Endometrium (tissue), 2 donors: ENCODE measurements around the gene PRRG4.
"Not testable (repeated sequence)": the region's sequence is repeated elsewhere in the genome, so short reads cannot be mapped to it uniquely, and the experiment has no call there.

Experiments
- FAIRE-seq: peaks from 2 replicates; lab custom pipeline; 2012; peaks lifted over from hg19 to GRCh38; lab: Jason Lieb, UNC
- donor health status: control.
- donor health status: control.

The PRRG4 gene

DNA sequence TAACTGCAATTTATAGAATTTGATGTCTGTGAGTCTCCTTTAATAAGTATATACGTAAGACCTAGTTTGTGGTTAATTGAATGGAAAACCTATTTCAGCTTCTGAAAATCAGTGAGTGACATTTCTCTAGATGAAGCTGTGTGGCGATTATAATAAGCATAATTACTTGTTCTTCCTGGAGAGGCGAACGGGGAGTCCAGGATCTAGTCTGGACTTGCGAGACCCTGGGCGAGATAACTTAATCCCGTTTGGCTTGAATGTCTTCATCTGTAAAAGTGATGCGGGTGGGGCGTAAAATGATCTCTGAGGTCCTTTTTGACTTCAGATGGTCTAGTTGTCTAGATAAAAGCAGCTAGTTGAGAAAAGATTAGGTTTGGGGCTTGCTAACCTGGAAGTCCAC lies 1.1 kb downstream of the PRRG4 start:
- FAIRE-seq = no peak

DNA sequence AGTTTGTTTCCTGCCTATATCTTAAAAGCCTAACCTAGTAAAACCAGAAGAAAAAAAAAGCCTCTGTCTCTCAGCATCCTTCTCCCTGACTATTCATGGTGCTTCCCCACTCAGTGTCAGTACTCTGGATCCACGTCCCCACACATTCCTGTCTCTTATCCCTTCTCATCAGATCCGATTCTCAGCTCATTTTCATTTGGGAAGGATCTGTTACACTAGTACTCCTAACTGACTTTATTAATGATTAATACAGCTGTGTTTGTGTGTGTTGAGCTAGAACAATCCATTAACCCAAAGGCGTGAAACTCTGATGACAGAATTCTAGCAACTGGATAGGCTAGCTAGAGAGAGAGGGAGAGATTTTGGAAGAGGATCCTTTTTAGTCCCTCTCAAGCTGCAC lies 1.5 kb downstream of the PRRG4 start:
- FAIRE-seq = no peak

DNA sequence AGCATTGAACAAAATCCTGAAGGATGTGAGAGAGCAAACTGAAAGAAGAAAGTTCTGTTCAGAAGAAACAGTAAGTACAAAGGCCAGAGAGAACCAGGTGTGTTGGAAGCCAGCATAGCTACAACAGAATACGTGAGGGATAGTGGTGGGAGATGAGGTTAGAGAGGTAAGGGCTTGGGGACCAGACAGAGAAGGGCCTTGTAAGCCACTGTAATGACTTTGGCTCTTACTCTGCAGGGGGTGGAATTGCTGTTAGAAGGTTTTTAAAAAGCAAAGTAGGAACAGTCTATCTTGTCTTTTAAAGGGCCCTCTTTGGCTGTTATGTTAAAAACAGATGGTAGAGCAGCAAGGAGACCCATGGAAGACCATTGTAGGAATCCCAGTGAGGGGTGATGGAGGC lies 4.2 kb downstream of the PRRG4 start:
- no peak for FAIRE-seq

DNA sequence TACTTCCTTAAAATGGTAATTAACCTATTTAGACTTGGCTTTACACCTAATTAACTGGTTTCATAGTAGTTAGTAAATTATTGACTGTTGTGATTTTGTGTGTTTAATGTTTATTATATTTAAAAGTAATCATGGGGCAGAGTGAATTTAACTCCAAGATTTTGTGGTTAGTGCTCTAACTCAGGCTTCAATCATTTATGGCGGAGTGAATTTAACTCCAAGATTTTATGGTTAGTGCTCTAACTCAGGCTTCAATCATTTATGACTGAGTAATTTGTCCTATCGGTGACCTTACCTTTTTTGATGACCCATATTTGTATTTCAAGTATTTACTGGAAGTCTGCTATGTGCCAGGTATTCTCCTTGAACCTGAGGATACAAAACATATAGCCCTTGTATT lies 7.2 kb downstream of the PRRG4 start:
- no peak for FAIRE-seq

DNA sequence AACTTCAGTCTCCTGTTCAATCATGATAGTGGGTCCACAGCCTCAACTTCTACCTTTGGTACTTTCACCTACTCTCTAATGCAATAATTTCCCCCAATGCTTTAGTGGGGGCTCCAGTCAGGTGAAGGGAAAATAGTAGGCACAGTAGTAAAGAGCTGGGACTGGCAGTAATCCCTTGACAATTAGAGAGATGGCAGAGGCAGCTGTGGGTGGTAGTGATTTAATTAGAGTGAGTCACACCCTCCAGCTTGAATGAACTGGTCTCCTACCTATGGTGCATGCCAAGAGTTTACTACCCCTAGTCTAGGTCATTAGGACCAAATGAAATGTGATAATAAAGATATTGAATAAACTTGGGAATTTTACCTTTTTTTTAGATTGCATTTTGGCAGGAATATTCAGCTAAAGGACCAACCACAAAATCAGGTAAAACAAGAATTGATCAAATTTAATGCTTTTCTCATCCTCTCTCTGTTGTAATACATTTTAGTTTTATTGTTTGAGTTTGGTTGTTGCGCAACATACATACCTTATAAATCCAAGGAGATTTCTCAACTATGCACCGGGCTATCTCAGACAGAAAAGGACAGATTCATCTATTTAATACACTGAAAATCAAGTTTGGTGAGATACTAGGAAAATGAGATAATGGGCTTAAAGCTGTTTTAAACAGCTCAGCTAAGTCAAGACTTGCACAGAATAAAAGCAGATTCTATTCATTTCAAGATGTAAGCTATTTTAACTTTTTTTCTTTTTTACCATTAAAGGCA lies 9.0 kb downstream of the PRRG4 start:
- no peak for FAIRE-seq

DNA sequence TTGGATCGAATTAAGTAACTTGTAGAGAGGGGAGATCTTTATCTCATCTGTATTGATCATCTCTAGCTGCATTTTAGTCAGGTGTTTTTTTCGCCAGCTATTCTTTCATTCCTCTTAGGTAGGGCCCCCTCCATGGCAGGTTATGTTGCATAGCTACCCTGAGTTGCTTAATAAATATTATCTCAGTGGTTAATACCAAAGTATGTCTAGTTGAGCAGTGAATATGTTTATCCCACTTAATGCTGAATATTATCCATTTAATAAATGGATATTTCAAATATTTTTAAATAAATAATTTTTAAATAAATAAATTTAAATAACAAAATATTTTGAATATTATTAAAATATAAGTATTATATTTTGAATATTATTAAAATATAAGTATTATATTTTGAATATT lies 9.6 kb downstream of the PRRG4 start:
- FAIRE-seq = peak; percentile 98

DNA sequence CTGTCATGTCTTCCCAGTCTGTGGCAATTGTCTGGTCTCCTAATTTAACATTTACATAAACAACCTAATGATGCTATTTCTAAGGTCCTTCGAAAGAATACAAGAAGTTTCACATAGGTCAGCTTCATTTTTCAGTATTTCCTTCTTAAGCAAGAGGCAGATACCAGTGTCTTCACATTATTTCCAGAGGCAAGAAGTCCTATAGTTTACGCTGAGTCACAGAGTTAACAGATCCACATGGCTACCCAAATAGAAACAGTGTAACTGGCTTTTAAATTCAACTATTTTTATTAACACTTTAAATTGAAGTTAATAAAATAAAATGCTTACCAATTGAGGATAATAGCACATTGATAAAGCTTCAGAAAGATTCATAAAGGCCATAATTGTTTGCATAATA lies 10.9 kb downstream of the PRRG4 start:
- FAIRE-seq = no peak

DNA sequence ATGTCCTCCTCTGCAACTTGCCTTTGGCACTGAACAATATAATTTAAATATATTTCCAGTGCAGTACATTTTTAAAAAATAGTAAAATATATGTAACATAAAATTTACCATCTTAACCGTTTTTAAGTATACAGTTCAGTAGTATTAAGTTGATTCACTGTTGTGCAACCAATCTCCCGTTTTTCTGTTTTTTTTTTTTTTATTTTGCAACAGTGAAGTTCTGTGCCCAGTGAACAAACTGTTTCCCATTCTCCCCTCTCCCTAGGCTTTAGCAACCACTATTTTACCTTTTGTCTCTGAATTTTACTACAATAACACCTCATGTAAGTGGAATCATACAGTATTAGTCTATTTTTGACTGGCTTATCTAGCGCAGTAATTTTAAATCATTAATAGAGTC lies 13.8 kb downstream of the PRRG4 start:
- no peak for FAIRE-seq

DNA sequence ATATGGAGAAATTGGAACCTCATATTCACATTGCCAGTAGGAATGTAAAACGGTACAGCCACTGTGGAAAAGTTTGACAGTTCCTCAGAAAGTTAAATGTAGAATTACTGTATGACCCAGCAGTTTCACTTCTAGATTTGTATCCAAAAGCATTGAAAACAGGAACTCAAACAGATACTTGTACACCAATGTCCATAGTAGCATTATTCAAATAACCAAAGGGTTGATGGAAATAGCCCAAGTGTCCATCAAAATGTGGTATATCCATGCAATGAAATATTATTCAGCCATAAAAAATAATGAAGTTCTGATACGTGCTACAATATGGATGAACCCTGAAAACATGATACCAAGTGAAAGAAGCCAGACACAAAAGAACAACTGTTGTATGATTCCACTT lies 17.8 kb downstream of the PRRG4 start:
- no peak for FAIRE-seq

DNA sequence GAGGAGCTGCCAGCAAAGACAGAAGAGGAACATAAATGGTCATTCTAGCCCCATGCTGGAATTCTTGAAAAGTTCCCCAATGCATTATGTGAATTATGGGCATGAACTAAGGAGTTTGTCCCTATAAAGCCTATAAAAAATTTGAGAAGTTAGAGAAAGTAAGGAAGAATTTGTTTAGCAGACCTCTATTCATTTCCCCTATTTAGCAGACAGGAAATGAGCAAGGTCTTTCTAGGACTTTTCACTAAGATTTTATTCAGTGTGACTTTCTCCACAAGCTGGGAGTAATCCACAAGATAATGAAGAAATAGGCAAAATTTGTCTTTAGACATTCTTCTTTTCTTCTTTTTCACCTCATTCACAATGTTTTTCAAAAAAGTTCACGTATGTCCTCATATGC lies 20.0 kb downstream of the PRRG4 start:
- no peak for FAIRE-seq

DNA sequence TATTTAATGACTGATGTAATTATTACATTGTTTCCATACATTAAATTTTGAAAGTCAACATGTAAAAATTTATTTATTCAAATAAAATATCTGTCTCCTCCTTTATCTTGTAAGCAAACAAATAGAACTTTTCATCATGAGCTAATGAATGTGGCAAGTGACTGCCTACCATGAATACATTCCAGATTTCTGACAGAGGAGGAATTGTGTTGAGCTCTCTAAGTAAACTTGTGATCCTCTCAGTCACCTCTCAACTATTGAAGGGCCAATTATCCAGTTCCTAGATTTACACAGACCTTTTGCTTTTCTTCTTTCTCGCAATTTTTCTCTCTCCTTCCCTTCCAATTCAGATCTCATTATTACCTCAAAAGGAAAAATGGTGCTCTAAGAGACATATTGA lies 21.5 kb downstream of the PRRG4 start:
- FAIRE-seq = no peak

DNA sequence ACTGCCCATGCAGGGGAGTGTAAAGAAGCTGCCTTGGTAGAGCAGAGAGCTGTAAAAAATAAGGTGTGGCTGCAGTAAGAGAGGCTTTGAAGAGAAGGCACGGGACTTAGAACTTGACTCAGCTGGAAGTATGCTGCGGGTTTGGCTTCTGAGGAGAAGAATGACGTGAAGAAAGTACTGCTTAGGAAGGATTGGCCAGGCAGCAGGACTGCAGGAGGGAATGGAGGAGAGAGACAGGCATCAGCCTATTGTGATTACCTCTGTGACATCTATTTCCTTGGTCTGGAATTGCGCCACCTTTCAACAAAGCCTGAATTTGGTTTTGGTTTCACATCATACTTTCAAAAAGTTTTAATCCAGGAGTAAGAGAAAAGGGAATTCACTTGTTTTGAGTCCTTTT lies 22.5 kb downstream of the PRRG4 start:
- FAIRE-seq = no peak

DNA sequence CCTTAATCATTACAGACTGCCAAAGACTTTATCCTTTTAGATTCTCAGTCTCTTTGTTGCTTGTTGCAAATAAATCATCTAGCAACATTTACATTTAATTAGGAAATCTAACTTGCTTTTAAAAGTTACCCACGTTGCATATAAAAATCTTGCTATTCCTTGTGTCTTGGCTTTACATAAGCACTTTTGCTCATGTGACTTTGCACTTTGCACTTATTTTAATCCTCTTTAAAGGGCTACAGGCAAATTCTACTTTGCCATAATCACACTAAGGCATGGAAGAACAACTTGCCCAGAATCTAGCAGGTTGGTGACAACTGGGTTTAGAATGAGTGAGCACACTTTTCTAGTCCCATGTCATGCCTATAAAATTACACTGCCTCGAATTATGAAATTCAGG lies 25.9 kb downstream of the PRRG4 start:
- FAIRE-seq = no peak

DNA sequence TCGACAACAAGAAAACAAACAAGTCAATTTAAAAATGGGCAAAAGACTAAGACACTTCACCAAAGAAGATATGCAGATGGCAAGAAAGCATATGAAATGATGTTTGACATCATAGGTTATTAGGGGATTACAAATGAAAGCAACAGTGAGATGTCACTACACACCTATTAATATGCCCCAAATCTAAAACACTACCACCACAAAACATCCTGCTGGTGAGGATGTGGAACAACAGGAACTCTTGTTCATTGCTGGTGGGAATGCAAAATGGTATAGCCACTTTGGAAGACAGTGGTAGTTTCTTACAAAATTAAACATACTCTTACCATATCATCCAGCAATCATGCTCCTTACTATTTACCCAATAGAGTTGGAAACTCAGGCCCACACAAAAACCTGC lies 29.0 kb downstream of the PRRG4 start:
- FAIRE-seq = no peak

DNA sequence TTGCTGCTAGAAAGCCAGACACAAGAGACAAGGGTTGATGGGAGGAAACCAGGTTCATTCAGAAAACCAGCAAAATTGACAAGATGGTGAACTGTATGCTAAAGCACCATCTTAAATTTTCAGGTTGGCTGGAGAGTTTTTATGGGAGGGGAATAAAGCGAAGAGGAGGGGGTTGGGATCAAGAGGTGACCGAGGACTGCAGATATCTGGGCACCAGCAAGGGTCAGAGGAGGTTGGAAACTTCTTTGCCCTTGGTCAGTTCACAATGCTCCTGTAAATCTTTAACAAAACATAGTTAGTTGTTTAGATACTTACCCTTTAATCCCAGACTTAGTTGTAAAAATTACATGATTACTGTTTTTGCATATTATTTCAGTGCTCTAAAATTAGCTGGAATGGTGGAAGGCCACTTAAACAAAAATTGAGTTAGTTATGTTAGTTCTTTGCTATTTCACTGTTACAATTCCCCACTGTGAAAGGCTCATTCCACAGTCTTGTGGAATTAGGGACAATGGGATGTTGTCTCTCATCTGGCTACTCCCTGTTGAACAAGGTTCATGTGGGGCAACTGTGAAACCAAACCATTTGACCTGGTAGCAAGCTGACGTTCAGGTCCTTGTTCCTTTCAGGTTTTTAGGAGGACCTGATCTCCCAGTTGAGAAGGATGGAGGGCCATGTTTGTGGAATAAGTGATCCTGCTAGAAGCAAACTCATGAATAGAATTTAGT lies 32.3 kb downstream of the PRRG4 start:
- no peak for FAIRE-seq

DNA sequence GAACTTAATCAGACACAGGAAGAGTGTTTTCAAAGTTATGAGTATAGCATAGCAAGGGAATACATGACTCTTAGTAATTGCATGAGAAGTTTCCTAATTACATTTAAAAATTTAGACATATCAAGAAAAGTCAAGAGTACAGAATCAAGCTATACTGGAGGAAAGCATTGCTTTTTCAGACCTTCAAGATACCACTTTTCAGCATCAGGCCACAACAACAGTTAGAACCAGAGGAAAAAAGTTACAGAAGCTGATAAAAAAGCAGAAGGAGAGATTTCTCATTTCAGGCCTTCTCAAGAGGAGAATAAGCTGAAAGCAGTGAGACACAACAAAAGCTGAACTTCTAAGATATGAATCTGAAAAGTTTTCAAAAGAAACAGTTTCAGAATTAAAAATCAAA lies 34.8 kb downstream of the PRRG4 start:
- no peak for FAIRE-seq

DNA sequence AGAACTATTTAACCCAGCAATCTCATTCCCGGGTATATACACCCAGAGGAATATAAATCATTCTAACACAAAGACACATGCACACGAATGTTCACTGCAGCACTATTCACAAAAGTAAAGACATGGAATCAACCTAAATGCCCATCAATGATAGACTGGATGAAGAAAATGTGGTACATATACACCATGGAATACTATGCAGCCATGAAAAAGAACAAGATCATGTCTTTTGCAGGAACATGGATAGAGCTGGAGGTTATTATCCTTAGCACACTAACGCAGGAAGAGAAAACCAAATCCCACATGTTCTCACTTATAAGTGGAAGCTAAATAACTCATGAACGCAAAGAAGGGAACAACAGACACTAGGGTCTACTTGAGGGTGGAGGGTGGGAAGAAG lies 39.0 kb downstream of the PRRG4 start:
- not testable (repeated sequence) for FAIRE-seq

DNA sequence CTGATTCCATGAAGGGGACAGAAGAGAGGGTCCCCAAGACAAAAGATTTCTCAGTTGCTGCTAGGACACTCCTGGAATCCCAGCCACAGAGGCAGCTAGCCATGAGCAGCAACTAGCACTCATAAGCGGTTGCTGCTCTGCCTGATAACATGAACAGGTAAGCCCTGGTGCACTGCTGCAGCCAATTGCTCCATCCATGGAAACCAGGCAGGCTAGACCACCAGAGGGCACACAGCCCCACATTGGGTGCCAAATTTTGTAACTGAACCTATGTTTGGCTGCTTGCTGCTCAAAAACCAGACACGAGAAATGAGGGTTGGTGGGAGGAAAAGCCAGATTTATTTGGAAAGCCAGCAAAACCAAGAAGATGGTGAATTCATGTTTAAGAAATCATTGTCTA lies 40.9 kb downstream of the PRRG4 start:
- FAIRE-seq = no peak

DNA sequence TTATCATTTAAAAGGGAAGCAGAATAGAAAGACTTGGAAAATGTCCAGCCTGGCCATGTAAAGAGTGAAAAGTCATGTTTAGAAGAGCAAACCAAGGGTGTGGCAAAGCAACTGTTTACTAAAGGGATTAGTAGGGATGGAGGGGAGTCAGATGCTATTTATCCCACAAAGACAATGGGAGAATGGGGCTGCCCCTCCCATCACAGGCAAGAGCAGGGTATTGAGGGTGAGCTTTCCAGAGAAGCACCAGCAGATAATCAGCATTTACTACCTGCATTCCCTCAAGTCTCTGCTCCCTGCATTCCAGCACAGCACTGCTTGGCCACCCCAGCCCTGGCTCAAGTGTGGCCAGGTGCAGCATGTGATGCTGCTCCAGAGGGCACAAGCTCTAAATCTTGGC lies 44.4 kb downstream of the PRRG4 start:
- no peak for FAIRE-seq

DNA sequence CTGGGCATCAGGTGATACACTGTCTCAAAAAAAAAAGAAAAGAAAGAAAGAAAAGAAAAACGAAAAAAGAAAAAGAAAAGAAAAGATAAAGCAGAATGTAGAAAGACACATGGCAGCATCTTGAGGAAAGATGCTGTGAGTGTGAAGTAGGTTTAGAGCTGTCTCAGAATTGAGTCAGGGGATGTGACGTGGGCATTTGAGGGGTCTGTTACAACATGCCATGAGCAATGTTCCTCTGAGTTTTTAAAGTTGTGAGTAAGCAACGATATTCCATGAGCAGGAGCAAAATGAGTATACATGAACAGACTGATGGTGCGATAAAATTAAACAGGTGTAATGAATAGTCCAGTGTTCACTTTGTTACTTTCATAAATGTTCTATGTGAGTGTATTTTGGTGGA lies 51.6 kb downstream of the PRRG4 start:
- no peak for FAIRE-seq

DNA sequence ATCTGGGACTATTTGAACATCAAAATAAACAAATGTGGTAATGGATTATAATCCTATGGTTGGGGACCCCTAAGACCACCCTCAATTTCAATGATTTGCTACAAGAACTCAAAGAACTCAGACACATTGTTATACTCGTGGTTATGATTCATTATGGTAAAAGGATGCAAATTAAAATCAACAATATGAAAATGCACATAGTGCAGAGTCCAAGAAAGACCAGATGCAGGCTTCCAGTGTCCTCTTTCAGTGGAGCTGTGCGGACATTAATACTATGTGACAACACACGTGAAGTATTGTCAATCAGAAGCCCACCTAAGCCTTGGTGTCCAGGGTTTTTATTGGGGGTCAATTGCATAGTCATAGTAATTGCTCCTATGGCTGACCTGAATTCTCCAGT lies 53.7 kb downstream of the PRRG4 start:
- no peak for FAIRE-seq

DNA sequence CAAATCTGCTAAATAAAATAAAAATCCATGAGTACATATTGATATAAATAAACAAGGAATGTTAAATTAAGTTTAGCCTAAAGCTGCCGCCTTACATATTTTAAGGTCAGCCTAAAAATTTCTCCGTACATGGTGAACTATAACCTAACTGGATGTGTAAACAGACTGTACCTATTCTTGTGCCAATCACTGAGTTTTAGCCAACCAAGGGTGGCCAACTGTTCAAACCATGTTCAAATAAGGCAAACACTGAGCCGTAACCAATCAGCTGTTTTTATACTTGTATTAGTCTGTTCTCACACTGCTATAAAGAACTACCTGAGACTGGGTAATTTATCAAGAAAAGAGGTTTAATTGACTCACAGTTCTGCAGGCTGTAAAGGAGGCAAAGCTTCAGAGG lies 54.3 kb downstream of the PRRG4 start:
- no peak for FAIRE-seq

DNA sequence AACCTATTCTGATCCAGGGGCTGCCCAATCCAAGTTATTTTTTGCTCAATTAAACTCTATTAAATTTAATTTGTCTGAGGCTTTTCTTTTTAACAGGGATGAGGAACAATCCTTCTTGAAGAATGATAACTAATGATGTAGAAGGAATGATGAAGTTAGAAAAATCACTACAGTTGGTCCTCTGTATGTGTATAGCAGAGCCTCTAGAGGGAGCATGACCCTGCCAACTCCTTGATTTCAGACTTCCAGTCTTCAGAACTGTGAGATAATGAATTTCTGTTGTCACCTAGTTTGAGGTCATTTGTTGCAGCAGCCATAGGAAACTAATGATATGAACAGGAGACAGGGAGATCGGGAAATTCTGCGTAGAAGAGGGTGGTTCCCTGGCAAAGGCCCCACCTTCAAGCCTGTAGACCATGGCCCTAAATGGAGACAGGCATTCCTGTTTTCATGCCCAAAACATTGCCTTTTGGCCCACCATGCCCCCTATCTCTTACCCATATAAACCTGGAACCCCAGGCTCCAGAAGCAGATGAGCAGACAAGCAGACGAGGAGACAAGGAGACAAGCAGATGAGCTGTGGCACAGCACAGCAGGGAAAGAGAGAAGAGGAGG lies 55.1 kb downstream of the PRRG4 start:
- no peak for FAIRE-seq

DNA sequence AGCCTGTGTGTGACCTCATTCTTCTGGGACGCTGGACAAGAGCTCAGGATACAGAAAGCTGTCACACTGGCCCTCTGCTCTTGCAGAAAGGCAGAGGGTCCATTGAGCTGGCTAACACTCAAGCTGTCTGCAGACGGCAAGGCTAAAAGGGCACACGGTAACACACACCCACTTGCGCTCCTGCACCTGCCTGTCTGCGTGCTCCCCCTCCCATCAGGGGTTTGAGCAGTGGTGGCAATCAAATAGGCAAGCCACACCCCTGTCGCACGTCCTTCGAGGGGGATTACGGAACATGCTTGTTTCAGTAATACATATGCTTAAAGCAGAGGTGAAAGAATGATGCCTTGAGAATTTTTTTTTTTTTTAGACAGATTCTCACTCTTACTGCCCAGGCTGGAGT lies 55.8 kb downstream of the PRRG4 start:
- FAIRE-seq = no peak
